PC-9 (cell line): ENCODE data around the gene PAGE2B. TPM values are rescaled to one million over a fixed set of nuclear protein-coding genes. Genes with fewer than 3 reads are reported as not detected.
"Not testable (repeated sequence)": the region's sequence is repeated elsewhere in the genome, so short reads cannot be mapped to it uniquely, and the experiment has no call there.

Source experiments
- BruUV-seq: library from RNA; stranded (reverse); fragments of 400-500 nt; replicated peaks from 2 replicates; lab custom pipeline; 2021; lab: Mats Ljungman, UMichigan
- CTCF ChIA-PET: fragments of 300-600 bp; sonication (Branson Sonifier 250); formaldehyde crosslinking; loops from one replicate; lab custom pipeline; 2022; ENCODE audit warnings: antibody characterized with exemption; lab: Charles Lee
- POLR2A ChIA-PET: fragments of 300-600 bp; sonication (Branson Sonifier 250); formaldehyde crosslinking; loops from one replicate; lab custom pipeline; 2022; ENCODE audit warnings: antibody characterized with exemption; ENCODE audit not compliant: unreplicated experiment; lab: Charles Lee
- DNase-seq, 2 experiments: peaks; one replicate each; pipeline versions ENCODE4 v3.0.0 to v3.0.0-alpha.2; 2015 to 2022; ENCODE audit warnings: mixed read lengths in 1 of 2
- H2AFZ ChIP-seq: fragments of 200-600 bp; sonication (generic); 2 replicates; pipeline ENCODE4 v1.8.1; 2017; ENCODE audit warnings: antibody characterized with exemption
- H3F3A ChIP-seq: fragments of 200-600 bp; sonication (generic); 2 replicates; pipeline ENCODE4 v1.8.1; 2017; ENCODE audit warnings: antibody characterized with exemption, mild to moderate bottlenecking, low read depth; ENCODE audit not compliant: insufficient read depth
- H3K27ac ChIP-seq: fragments of 200-600 bp; sonication (generic); 2 replicates; pipeline ENCODE4 v1.6.1; 2016; ENCODE audit warnings: mixed run types
- H3K27me3 ChIP-seq: fragments of 200-600 bp; sonication (generic); 2 replicates; pipeline ENCODE4 v1.6.1; 2016; ENCODE audit warnings: low read depth, mixed run types; ENCODE audit not compliant: insufficient read depth
- H3K36me3 ChIP-seq: fragments of 200-600 bp; sonication (generic); 2 replicates; pipeline ENCODE4 v1.6.1; 2016; ENCODE audit warnings: low read depth, mixed run types
- H3K4me1 ChIP-seq: fragments of 200-600 bp; sonication (generic); replicated peaks from 2 replicates; pipeline ENCODE4 v1.6.1; 2016; ENCODE audit warnings: mixed run types; ENCODE audit not compliant: insufficient read depth
- H3K4me2 ChIP-seq: fragments of 200-600 bp; sonication (generic); 2 replicates; pipeline ENCODE4 v1.6.1; 2017; ENCODE audit warnings: mixed run types
- H3K4me3 ChIP-seq: fragments of 200-600 bp; sonication (generic); 2 replicates; pipeline ENCODE4 v1.6.1; 2016; ENCODE audit warnings: mixed run types
- H3K79me2 ChIP-seq: fragments of 200-600 bp; sonication (generic); 2 replicates; pipeline ENCODE4 v1.6.1; 2017; ENCODE audit warnings: low read depth, mixed run types
- H3K9me2 ChIP-seq: fragments of 200-600 bp; sonication (generic); 2 replicates; pipeline ENCODE4 v1.8.1; 2017; ENCODE audit warnings: mild to moderate bottlenecking; ENCODE audit not compliant: insufficient read depth
- H3K9me3 ChIP-seq: fragments of 200-600 bp; sonication (generic); 2 replicates; pipeline ENCODE4 v1.8.1; 2016; ENCODE audit warnings: low read depth; ENCODE audit not compliant: insufficient read depth
- H4K20me1 ChIP-seq: fragments of 200-600 bp; sonication (generic); 2 replicates; pipeline ENCODE4 v1.8.1; 2017; ENCODE audit not compliant: insufficient read depth
- CTCF ChIP-seq: fragments of 200-600 bp; sonication (generic); conservative IDR thresholded peaks from 2 replicates; pipeline ENCODE4 v1.6.1; 2017; ENCODE audit warnings: mixed run types, antibody characterized with exemption, mild to moderate bottlenecking, moderate library complexity
- EZH2 ChIP-seq: fragments of 200-600 bp; sonication (generic); IDR thresholded peaks from 2 replicates; pipeline ENCODE4 v1.8.0; 2017; ENCODE audit warnings: antibody characterized with exemption, low read depth
- intact Hi-C: fragments of 100-400 bp; cut with micrococcal nuclease; formaldehyde crosslinking; loops from one replicate; pipeline ENCODE4 v1.10.0; 2022; ENCODE audit not compliant: unreplicated experiment
- total RNA-seq: library from RNA; stranded (reverse); gene quantifications from 2 replicates; pipeline ENCODE4 v1.2.3, GENCODE V29; 2021

The PAGE2B gene
- total RNA-seq, 1 experiment from 2014 or later, result not detected

GRCh38 chrX:55109306-55109705, 34.5 kb downstream of the PAGE2B start:
- Histone ChIP-seq H3K9me3 (no peaks in the 10 kb centered on the region), H3K4me1 (no peaks in the 10 kb centered on the region), H3K27ac (no peak overlapping the region), H3K4me3 (no peak overlapping the region), H3K27me3 (no peaks in the 10 kb centered on the region), H2AFZ (no peak overlapping the region), H3K36me3 (no peaks in the 10 kb centered on the region), H3K79me2 (no peaks in the 10 kb centered on the region), H3F3A (no peaks in the 10 kb centered on the region), H3K9me2 (no peaks in the 10 kb centered on the region), H3K4me2 (no peak overlapping the region), H4K20me1 (no peaks in the 10 kb centered on the region)
- intact Hi-C loops, result no loop called here
- no peak for DNase-seq
- CTCF ChIA-PET, result no interaction called here
- BruUV-seq, result no TSS peak
- TF ChIP-seq CTCF (no peak), EZH2 (no peak)
- POLR2A ChIA-PET, result no interaction called here

- Histone ChIP-seq H3K36me3 (no peaks in the 10 kb centered on the region), H3K27me3 (no peaks in the 10 kb centered on the region), H2AFZ (no peak overlapping the region), H3K79me2 (no peaks in the 10 kb centered on the region), H3K4me1 (no peaks in the 10 kb centered on the region), H3K27ac (no peak overlapping the region), H4K20me1 (no peaks in the 10 kb centered on the region), H3K4me3 (no peak overlapping the region), H3K4me2 (no peak overlapping the region), H3F3A (no peaks in the 10 kb centered on the region), H3K9me2 (no peaks in the 10 kb centered on the region), H3K9me3 (no peaks in the 10 kb centered on the region)
- intact Hi-C loops, result no loop called here
- no TSS peak for BruUV-seq
- DNase-seq, result no peak
- TF ChIP-seq CTCF, result no peak
- no peak for TF ChIP-seq EZH2
- CTCF ChIA-PET, result no interaction called here
- POLR2A ChIA-PET, result interaction anchor here (0.7 kb wide), 1 partner anchor 23 kb away, joined by 4 read pairs; no protein-coding TSS in a partner anchor
Observed at GRCh38 chrX:55111578-55112254, 36.9 kb downstream of the PAGE2B start.

GRCh38 chrX:55116589-55116988, 41.8 kb downstream of the PAGE2B start:
- H3K27me3 ChIP-seq, H3K9me2 ChIP-seq, H3K4me1 ChIP-seq, H3F3A ChIP-seq, CTCF ChIA-PET, H4K20me1 ChIP-seq, intact Hi-C loops, H2AFZ ChIP-seq, BruUV-seq, H3K27ac ChIP-seq, H3K4me2 ChIP-seq, DNase-seq, H3K79me2 ChIP-seq, POLR2A ChIA-PET, H3K9me3 ChIP-seq, H3K4me3 ChIP-seq, H3K36me3 ChIP-seq: not testable (repeated sequence)

GRCh38 chrX:55118574-55118973, 43.7 kb downstream of the PAGE2B start:
- no peaks in the 10 kb centered on the region for H3K36me3 ChIP-seq
- intact Hi-C loops, result no loop called here
- H3K79me2 ChIP-seq, result no peaks in the 10 kb centered on the region
- BruUV-seq, result no TSS peak
- no peak overlapping the region for H2AFZ ChIP-seq
- H3K9me2 ChIP-seq, result no peaks in the 10 kb centered on the region
- no peak for TF ChIP-seq CTCF
- TF ChIP-seq EZH2, result no peak
- DNase-seq, result no peak
- CTCF ChIA-PET, result no interaction called here
- H3K9me3 ChIP-seq, result no peaks in the 10 kb centered on the region
- no peaks in the 10 kb centered on the region for H3K27me3 ChIP-seq
- no peak overlapping the region for H3K4me3 ChIP-seq
- H3K4me1 ChIP-seq, result no peaks in the 10 kb centered on the region
- H3F3A ChIP-seq, result no peaks in the 10 kb centered on the region
- POLR2A ChIA-PET, result no interaction called here
- no peaks in the 10 kb centered on the region for H4K20me1 ChIP-seq
- H3K4me2 ChIP-seq, result no peak overlapping the region
- no peak overlapping the region for H3K27ac ChIP-seq
